ENCODE data around the gene VGLL1. TPM values are rescaled to one million over a fixed set of nuclear protein-coding genes. Genes with fewer than 3 reads are reported as not detected.

VGLL1 gene
- total and polyA plus RNA-seq, 10 of the 15 experiments (the other 5 are each of a cell fraction or from before 2014, with no cell fraction given), result not detected

DNA sequence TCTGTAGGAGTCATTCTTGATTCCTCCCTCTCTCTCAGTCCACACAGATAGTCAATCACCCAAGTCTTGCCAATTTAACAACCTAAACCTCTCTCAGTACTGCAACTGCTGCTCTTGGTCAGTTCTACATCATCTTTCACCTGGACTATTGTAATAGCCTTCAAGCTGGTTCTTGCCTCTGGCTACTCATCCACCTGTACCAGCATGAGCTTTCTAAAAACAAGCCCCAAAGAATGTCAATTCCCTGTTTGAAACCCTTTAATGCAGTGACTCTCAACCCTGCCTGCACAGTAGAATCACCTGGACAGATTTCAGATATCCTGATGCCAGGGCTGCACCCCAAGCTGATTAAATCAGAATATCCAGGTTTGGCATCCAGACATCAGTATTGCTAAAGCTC, 48.3 kb downstream of the VGLL1 start (continued):
- TF ChIP-seq, protein P1, sequence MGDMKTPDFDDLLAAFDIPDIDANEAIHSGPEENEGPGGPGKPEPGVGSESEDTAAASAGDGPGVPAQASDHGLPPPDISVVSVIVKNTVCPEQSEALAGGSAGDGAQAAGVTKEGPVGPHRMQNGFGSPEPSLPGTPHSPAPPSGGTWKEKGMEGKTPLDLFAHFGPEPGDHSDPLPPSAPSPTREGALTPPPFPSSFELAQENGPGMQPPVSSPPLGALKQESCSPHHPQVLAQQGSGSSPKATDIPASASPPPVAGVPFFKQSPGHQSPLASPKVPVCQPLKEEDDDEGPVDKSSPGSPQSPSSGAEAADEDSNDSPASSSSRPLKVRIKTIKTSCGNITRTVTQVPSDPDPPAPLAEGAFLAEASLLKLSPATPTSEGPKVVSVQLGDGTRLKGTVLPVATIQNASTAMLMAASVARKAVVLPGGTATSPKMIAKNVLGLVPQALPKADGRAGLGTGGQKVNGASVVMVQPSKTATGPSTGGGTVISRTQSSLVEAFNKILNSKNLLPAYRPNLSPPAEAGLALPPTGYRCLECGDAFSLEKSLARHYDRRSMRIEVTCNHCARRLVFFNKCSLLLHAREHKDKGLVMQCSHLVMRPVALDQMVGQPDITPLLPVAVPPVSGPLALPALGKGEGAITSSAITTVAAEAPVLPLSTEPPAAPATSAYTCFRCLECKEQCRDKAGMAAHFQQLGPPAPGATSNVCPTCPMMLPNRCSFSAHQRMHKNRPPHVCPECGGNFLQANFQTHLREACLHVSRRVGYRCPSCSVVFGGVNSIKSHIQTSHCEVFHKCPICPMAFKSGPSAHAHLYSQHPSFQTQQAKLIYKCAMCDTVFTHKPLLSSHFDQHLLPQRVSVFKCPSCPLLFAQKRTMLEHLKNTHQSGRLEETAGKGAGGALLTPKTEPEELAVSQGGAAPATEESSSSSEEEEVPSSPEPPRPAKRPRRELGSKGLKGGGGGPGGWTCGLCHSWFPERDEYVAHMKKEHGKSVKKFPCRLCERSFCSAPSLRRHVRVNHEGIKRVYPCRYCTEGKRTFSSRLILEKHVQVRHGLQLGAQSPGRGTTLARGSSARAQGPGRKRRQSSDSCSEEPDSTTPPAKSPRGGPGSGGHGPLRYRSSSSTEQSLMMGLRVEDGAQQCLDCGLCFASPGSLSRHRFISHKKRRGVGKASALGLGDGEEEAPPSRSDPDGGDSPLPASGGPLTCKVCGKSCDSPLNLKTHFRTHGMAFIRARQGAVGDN (IDR thresholded peaks at IDR 0.05), result no peak
- TF ChIP-seq, protein P2, sequence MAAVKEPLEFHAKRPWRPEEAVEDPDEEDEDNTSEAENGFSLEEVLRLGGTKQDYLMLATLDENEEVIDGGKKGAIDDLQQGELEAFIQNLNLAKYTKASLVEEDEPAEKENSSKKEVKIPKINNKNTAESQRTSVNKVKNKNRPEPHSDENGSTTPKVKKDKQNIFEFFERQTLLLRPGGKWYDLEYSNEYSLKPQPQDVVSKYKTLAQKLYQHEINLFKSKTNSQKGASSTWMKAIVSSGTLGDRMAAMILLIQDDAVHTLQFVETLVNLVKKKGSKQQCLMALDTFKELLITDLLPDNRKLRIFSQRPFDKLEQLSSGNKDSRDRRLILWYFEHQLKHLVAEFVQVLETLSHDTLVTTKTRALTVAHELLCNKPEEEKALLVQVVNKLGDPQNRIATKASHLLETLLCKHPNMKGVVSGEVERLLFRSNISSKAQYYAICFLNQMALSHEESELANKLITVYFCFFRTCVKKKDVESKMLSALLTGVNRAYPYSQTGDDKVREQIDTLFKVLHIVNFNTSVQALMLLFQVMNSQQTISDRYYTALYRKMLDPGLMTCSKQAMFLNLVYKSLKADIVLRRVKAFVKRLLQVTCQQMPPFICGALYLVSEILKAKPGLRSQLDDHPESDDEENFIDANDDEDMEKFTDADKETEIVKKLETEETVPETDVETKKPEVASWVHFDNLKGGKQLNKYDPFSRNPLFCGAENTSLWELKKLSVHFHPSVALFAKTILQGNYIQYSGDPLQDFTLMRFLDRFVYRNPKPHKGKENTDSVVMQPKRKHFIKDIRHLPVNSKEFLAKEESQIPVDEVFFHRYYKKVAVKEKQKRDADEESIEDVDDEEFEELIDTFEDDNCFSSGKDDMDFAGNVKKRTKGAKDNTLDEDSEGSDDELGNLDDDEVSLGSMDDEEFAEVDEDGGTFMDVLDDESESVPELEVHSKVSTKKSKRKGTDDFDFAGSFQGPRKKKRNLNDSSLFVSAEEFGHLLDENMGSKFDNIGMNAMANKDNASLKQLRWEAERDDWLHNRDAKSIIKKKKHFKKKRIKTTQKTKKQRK (IDR thresholded peaks at IDR 0.05; ENCODE audit: low read depth, low read length), result no peak
- TF ChIP-seq SMARCA5 (IDR thresholded peaks at IDR 0.05), result no peak
- TF ChIP-seq MYB (IDR thresholded peaks at IDR 0.05; ENCODE audit: borderline replicate concordance, low read depth, low read length), result no peak
- no peak for TF ChIP-seq GABPA (IDR thresholded peaks at IDR 0.05; ENCODE audit: low read depth)
- TF ChIP-seq NR2F1 (conservative IDR thresholded peaks at IDR 0.05), result no peak
- no peak for TF ChIP-seq TAF1 (IDR thresholded peaks at IDR 0.05; ENCODE audit: borderline replicate concordance, low read depth, low read length)
- no peak for TF ChIP-seq ESRRA (IDR thresholded peaks at IDR 0.05; ENCODE audit: low read length)

Measured in GM12878 (cell line).